ENCODE data around the gene INSYN1.

Gene INSYN1

GRCh38 chr15:73724212-73724611 lies 28.9 kb downstream of the INSYN1 start:
- no peak for DNase-seq (ENCODE audit: low read depth)
- no peak overlapping the region for H3K4me3 ChIP-seq (ENCODE audit: low read depth, low read length)
- TF ChIP-seq CTCF (conservative IDR thresholded peaks at IDR 0.05; ENCODE audit: low read depth, low read length) = no peak

- TF ChIP-seq CTCF (conservative IDR thresholded peaks at IDR 0.05; ENCODE audit: low read depth, low read length) = no peak
- no peak for DNase-seq (ENCODE audit: low read depth)
- H3K4me3 ChIP-seq (ENCODE audit: low read depth, low read length) = no peak overlapping the region
Measured at GRCh38 chr15:73723191-73723590, 30.0 kb downstream of the INSYN1 start.

GRCh38 chr15:73722425-73722824 lies 30.7 kb downstream of the INSYN1 start:
- no peak for TF ChIP-seq CTCF (conservative IDR thresholded peaks at IDR 0.05; ENCODE audit: low read depth, low read length)
- no peak overlapping the region for H3K4me3 ChIP-seq (ENCODE audit: low read depth, low read length)
- DNase-seq (ENCODE audit: low read depth) = no peak

GRCh38 chr15:73718694-73719093 lies 34.5 kb downstream of the INSYN1 start:
- TF ChIP-seq CTCF (conservative IDR thresholded peaks at IDR 0.05; ENCODE audit: low read depth, low read length) = no peak
- H3K4me3 ChIP-seq (ENCODE audit: low read depth, low read length) = no peak overlapping the region
- no peak for DNase-seq (ENCODE audit: low read depth)

GRCh38 chr15:73717802-73718201 lies 35.3 kb downstream of the INSYN1 start:
- TF ChIP-seq CTCF (conservative IDR thresholded peaks at IDR 0.05; ENCODE audit: low read depth, low read length) = peak; percentile 36
- DNase-seq (ENCODE audit: low read depth) = no peak
- no peak overlapping the region for H3K4me3 ChIP-seq (ENCODE audit: low read depth, low read length)

- no peak for DNase-seq (ENCODE audit: low read depth)
Measured at GRCh38 chr15:73717206-73717605, 35.9 kb downstream of the INSYN1 start.

More at GRCh38 chr15:73717206-73717605, 35.9 kb downstream of the INSYN1 start:
- no peak for TF ChIP-seq CTCF (conservative IDR thresholded peaks at IDR 0.05; ENCODE audit: low read depth, low read length)
- H3K4me3 ChIP-seq (ENCODE audit: low read depth, low read length) = no peak overlapping the region
